ENCODE results near the gene EVI5.

- TF ChIP-seq, protein P1, sequence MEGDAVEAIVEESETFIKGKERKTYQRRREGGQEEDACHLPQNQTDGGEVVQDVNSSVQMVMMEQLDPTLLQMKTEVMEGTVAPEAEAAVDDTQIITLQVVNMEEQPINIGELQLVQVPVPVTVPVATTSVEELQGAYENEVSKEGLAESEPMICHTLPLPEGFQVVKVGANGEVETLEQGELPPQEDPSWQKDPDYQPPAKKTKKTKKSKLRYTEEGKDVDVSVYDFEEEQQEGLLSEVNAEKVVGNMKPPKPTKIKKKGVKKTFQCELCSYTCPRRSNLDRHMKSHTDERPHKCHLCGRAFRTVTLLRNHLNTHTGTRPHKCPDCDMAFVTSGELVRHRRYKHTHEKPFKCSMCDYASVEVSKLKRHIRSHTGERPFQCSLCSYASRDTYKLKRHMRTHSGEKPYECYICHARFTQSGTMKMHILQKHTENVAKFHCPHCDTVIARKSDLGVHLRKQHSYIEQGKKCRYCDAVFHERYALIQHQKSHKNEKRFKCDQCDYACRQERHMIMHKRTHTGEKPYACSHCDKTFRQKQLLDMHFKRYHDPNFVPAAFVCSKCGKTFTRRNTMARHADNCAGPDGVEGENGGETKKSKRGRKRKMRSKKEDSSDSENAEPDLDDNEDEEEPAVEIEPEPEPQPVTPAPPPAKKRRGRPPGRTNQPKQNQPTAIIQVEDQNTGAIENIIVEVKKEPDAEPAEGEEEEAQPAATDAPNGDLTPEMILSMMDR (IDR thresholded peaks at IDR 0.05; ENCODE audit: borderline replicate concordance, extremely low read depth, low read length, poor library complexity, severe bottlenecking), result no peak
- TF ChIP-seq EZH2 (IDR thresholded peaks at IDR 0.05; ENCODE audit: borderline replicate concordance, low read depth, low read length, severe bottlenecking), result no peak
These were observed 23.5 kb upstream of the EVI5 start for GRCh38 chr1:92808381-92808780.

All from DND-41 (cell line).